B cell (primary cell): ENCODE measurements around the gene PSEN1. TPM values are rescaled to one million over a fixed set of nuclear protein-coding genes. Genes with fewer than 3 reads are reported as not detected.

Experiments
- ATAC-seq: fragments of 200-7000 bp; cut with Tn5 transposase; one replicate; pipeline ENCODE4 v1.10.0; 2021; ENCODE audit warnings: low read depth, mild to moderate bottlenecking, moderate number of reproducible peaks, moderate library complexity
- CTCF ChIA-PET: fragments of 350-600 bp; sonication (Branson Sonifier 250); formaldehyde crosslinking; loops from one replicate; lab custom pipeline; 2021; ENCODE audit warnings: antibody characterized with exemption, inconsistent platforms; lab: Charles Lee
- POLR2A ChIA-PET: fragments of 350-600 bp; sonication (Branson Sonifier 250); formaldehyde crosslinking; loops from one replicate; lab custom pipeline; 2021; ENCODE audit warnings: antibody characterized with exemption; lab: Charles Lee
- DNase-seq: peaks from one replicate; pipeline ENCODE4 v3.0.0; 2013
- H2AFZ ChIP-seq: 2 replicates; pipeline ENCODE4 v1.6.1; 2012; ENCODE audit warnings: mild to moderate bottlenecking, low read depth, low read length; ENCODE audit not compliant: insufficient read depth, poor library complexity, severe bottlenecking
- H3K27ac ChIP-seq, 2 donors: 1 replicate in 1 of 2; 2 replicates in 1 of 2; pipeline ENCODE4 v1.5.1; 2012 to 2013; ENCODE audit warnings: low read length in 2 of 2, mild to moderate bottlenecking in 2 of 2, moderate library complexity in 1 of 2
- H3K27me3 ChIP-seq, 4 experiments: fragments of 200-600 bp in 1 of 4; sonication (generic) in 1 of 4; replicated peaks in 1 of 4; 1 replicate in 2 of 4; 2 replicates in 2 of 4; pipeline versions ENCODE4 v1.6.1 to v1.7.0; 2013 to 2016; ENCODE audit warnings: low read length in 3 of 4, mild to moderate bottlenecking in 2 of 4, mixed read lengths in 1 of 4, moderate library complexity in 1 of 4; ENCODE audit not compliant: insufficient read depth in 4 of 4, control insufficient read depth in 3 of 4; ENCODE audit errors: control extremely low read depth in 1 of 4
- H3K36me3 ChIP-seq, 2 experiments: replicated peaks in 1 of 2; 1 replicate in 1 of 2; 2 replicates in 1 of 2; pipeline versions ENCODE4 v1.6.1 to v1.7.1; 2013; ENCODE audit warnings: low read length in 1 of 2; ENCODE audit not compliant: insufficient read depth in 2 of 2, control insufficient read depth in 1 of 2; ENCODE audit errors: control extremely low read depth in 1 of 2, extremely low read depth in 1 of 2
- H3K4me1 ChIP-seq, 2 donors: fragments of 200-600 bp in 1 of 2; sonication (generic) in 1 of 2; 1 replicate in 1 of 2; 2 replicates in 1 of 2; pipeline versions ENCODE4 v1.5.1 to v1.6.1; 2013 to 2017; ENCODE audit warnings: low read length in 2 of 2; ENCODE audit not compliant: control insufficient read depth in 2 of 2, insufficient read depth in 2 of 2
- H3K4me2 ChIP-seq: replicated peaks from 2 replicates; pipeline ENCODE3; 2012; ENCODE audit warnings: mild to moderate bottlenecking, low read depth, low read length; ENCODE audit not compliant: poor library complexity, severe bottlenecking
- H3K4me3 ChIP-seq, 5 experiments: fragments of 200-600 bp in 1 of 5; sonication (generic) in 1 of 5; 1 replicate in 3 of 5; 2 replicates in 2 of 5; pipeline versions ENCODE4 v1.5.1 to v1.7.0; 2011 to 2016; ENCODE audit warnings: low read length in 4 of 5, mild to moderate bottlenecking in 4 of 5, low read depth in 2 of 5, control low read depth in 1 of 5, moderate library complexity in 1 of 5; ENCODE audit not compliant: insufficient read depth in 1 of 5; ENCODE audit errors: control extremely low read depth in 1 of 5, extremely low read depth in 1 of 5
- H3K79me2 ChIP-seq: fragments of 200-600 bp; sonication (generic); one replicate; pipeline ENCODE4 v1.6.0; 2016; ENCODE audit warnings: low read length; ENCODE audit not compliant: control insufficient read depth, insufficient read depth
- H3K9ac ChIP-seq: fragments of 200-600 bp; sonication (generic); 2 replicates; pipeline ENCODE4 v1.6.1; 2017; ENCODE audit warnings: mild to moderate bottlenecking, low read length, moderate library complexity
- H3K9me3 ChIP-seq, 3 donors: one replicate each; pipeline versions ENCODE4 v1.6.1 to v1.7.1; 2013; ENCODE audit warnings: low read length in 2 of 3; ENCODE audit not compliant: control insufficient read depth in 2 of 3, insufficient read depth in 1 of 3; ENCODE audit errors: control extremely low read depth in 1 of 3
- H4K20me1 ChIP-seq: 2 replicates; pipeline ENCODE4 v1.6.0; 2012; ENCODE audit warnings: mild to moderate bottlenecking, low read length; ENCODE audit not compliant: insufficient read depth, control insufficient read depth, poor library complexity, severe bottlenecking
- H3K27ac Mint-ChIP-seq: one replicate; pipeline ENCODE4 v1.8.0; 2021; ENCODE audit warnings: mixed read lengths
- H3K27me3 Mint-ChIP-seq: one replicate; pipeline ENCODE4 v1.8.0; 2021; ENCODE audit warnings: mixed read lengths
- H3K4me1 Mint-ChIP-seq: one replicate; pipeline ENCODE4 v1.8.0; 2021; ENCODE audit warnings: mixed read lengths
- H3K4me3 Mint-ChIP-seq: one replicate; pipeline ENCODE4 v1.8.0; 2021; ENCODE audit warnings: mixed read lengths
- H3K9me3 Mint-ChIP-seq: one replicate; pipeline ENCODE4 v1.8.0; 2022; ENCODE audit warnings: mixed read lengths; ENCODE audit not compliant: insufficient read depth
- CTCF ChIP-seq: fragments of 200-600 bp; IDR thresholded peaks from one replicate; pipeline ENCODE4 v1.8.0; 2022; ENCODE audit warnings: antibody characterized with exemption, mild to moderate bottlenecking
- EZH2 ChIP-seq: IDR thresholded peaks from 2 replicates; pipeline ENCODE4 v1.6.1; 2012; ENCODE audit warnings: borderline replicate concordance, low read depth, mild to moderate bottlenecking, moderate library complexity, low read length; ENCODE audit not compliant: insufficient read depth, poor library complexity, severe bottlenecking
- WGBS: methylation state at CpG from one replicate; pipeline ENCODE4 v1.1.5; 2013; ENCODE audit warnings: missing lambda C conversion rate; ENCODE audit not compliant: insufficient coverage; 5-methylcytosine and 5-hydroxymethylcytosine counted together
- intact Hi-C: fragments of 100-400 bp; cut with micrococcal nuclease; formaldehyde crosslinking; loops from one replicate; pipeline ENCODE4 v1.10.0; 2022
- polyA plus RNA-seq: library from polyadenylated mRNA; depleted of rRNA; stranded (reverse); fragments of >200 nt; gene quantifications from 2 replicates; pipeline ENCODE4 v1.2.3, GENCODE V29; 2012
- total RNA-seq, 2 donors: library from RNA; stranded (reverse); fragments of 120-200 nt in 1 of 2; gene quantifications; 1 replicate in 1 of 2; 2 replicates in 1 of 2; pipeline versions ENCODE4 v1.2.3 to v1.2.4, GENCODE V29; 2013 to 2022

The PSEN1 gene
- total and polyA plus RNA-seq, 2 donors (not counting 1 experiment from before 2014, with no cell fraction given) = 10.2 to 75.9 TPM

GRCh38 chr14:73125746-73126145 lies 10.6 kb upstream of the PSEN1 start:
- Histone ChIP-seq H3K4me3 (no peak overlapping the region), H3K9ac (no peak overlapping the region), H3K36me3 (peaks cover 3 to 25% of the 10 kb centered on the region in 2 experiments), H3K9me3 (no peaks in the 10 kb centered on the region), H3K27ac (no peak overlapping the region), H3K79me2 (no peaks in the 10 kb centered on the region), H3K4me1 (no peaks in the 10 kb centered on the region), H3K4me2 (no peak overlapping the region), H4K20me1 (no peaks in the 10 kb centered on the region), H2AFZ (no peak overlapping the region), H3K27me3 (no peaks in the 10 kb centered on the region)
- H3K27me3 Mint-ChIP-seq = no peaks in the 10 kb centered on the region
- intact Hi-C loops = no loop called here
- H3K9me3 Mint-ChIP-seq = no peaks in the 10 kb centered on the region
- TF ChIP-seq EZH2 = no peak
- no peak for TF ChIP-seq CTCF
- ATAC-seq (no peak), DNase-seq (no peak)
- H3K4me1 Mint-ChIP-seq = no peaks in the 10 kb centered on the region
- no CpG with 5 or more reads among the region's 3 CpGs for WGBS
- ChIA-PET CTCF (no interaction called here), POLR2A (no interaction called here)
- H3K4me3 Mint-ChIP-seq = no peak overlapping the region
- H3K27ac Mint-ChIP-seq = peak overlapping the region; percentile 34

- H3K9me3 Mint-ChIP-seq = peaks cover 7% of the 10 kb centered on the region
- no peak overlapping the region for H3K9ac ChIP-seq
- H3K4me2 ChIP-seq = no peak overlapping the region
- H3K4me3 Mint-ChIP-seq = no peak overlapping the region
- H3K27me3 ChIP-seq = no peaks in the 10 kb centered on the region
- no peak overlapping the region for H3K27ac ChIP-seq
- H3K9me3 ChIP-seq = peaks cover 0 to 18% (median 0%) of the 10 kb centered on the region in 3 donors
- WGBS = 100% methylated on average over 3 of the region's 3 CpGs
- H4K20me1 ChIP-seq = peaks cover 10% of the 10 kb centered on the region
- no peaks in the 10 kb centered on the region for H3K27me3 Mint-ChIP-seq
- H3K4me1 ChIP-seq = peaks cover 13 to 16% of the 10 kb centered on the region in 2 donors
- H3K27ac Mint-ChIP-seq = no peak overlapping the region
- TF ChIP-seq CTCF (no peak), EZH2 (no peak)
- ATAC-seq = no peak
- DNase-seq = no peak
- no peak overlapping the region for H3K4me3 ChIP-seq
- no peak overlapping the region for H2AFZ ChIP-seq
- ChIA-PET CTCF (no interaction called here), POLR2A (no interaction called here)
- intact Hi-C loops = no loop called here
- peaks cover 16% of the 10 kb centered on the region for H3K4me1 Mint-ChIP-seq
- no peaks in the 10 kb centered on the region for H3K36me3 ChIP-seq
- peaks cover 21% of the 10 kb centered on the region for H3K79me2 ChIP-seq
Measured at GRCh38 chr14:73133795-73134194, 2.5 kb upstream of the PSEN1 start.
